HepG2 (cell line): ENCODE data around the gene RGS8. TPM values are rescaled to one million over a fixed set of nuclear protein-coding genes. Genes with fewer than 3 reads are reported as not detected.

Source experiments
- ATAC-seq: fragments of 200-7000 bp; cut with Tn5 transposase; 3 replicates; pipeline ENCODE4 v1.9.1; 2020; ENCODE audit warnings: mild to moderate bottlenecking, moderate library complexity
- BruUV-seq: library from RNA; stranded (reverse); fragments of 400-500 nt; replicated peaks from 2 replicates; lab custom pipeline; 2021; lab: Mats Ljungman, UMichigan
- CTCF ChIA-PET: fragments of 300-600 bp; formaldehyde crosslinking; extraction: SDS; loops from one replicate; lab custom pipeline; 2021; ENCODE audit warnings: low total read pairs, inconsistent platforms, low intra/inter-chr PET ratio; lab: Yijun Ruan, JAX
- POLR2A ChIA-PET: fragments of 350-600 bp; sonication (Branson Sonifier 250); formaldehyde crosslinking; loops from one replicate; lab custom pipeline; 2020; ENCODE audit warnings: antibody characterized with exemption, inconsistent platforms; lab: Yijun Ruan, JAX
- DNase-seq: peaks from one replicate; pipeline ENCODE4 v3.0.0-alpha.2; 2015; ENCODE audit warnings: low spot score
- FAIRE-seq: peaks from 3 replicates; lab custom pipeline; 2011; peaks lifted over from hg19 to GRCh38; lab: Jason Lieb, UNC
- H2AFZ ChIP-seq: one replicate; pipeline ENCODE4 v1.6.1; 2011; ENCODE audit warnings: low read length, inconsistent platforms
- H3K27ac ChIP-seq: fragments of 300-600 bp; 3 replicates; pipeline ENCODE4 v1.8.0; 2011; ENCODE audit warnings: mixed run types, mild to moderate bottlenecking, mixed read lengths, low read length, inconsistent platforms; ENCODE audit not compliant: insufficient read depth; ENCODE audit errors: extremely low read length
- H3K27me3 ChIP-seq, 2 experiments: fragments of 200-600 bp in 1 of 2; 2 replicates in 1 of 2; 3 replicates in 1 of 2; pipeline versions ENCODE4 v1.6.0 to v1.8.0; 2011; ENCODE audit warnings: low read length in 2 of 2, mild to moderate bottlenecking in 2 of 2, moderate library complexity in 2 of 2, inconsistent platforms in 1 of 2; ENCODE audit not compliant: insufficient read depth in 2 of 2, control insufficient read depth in 1 of 2
- H3K36me3 ChIP-seq, 2 experiments: fragments of 200-600 bp in 1 of 2; replicated peaks in 1 of 2; 2 replicates in 1 of 2; 3 replicates in 1 of 2; pipeline versions ENCODE4 v1.5.1 to v1.8.0; 2011; ENCODE audit warnings: low read length in 2 of 2, inconsistent platforms in 1 of 2; ENCODE audit not compliant: insufficient read depth in 2 of 2, control insufficient read depth in 1 of 2
- H3K4me1 ChIP-seq: 2 replicates; pipeline ENCODE4 v1.5.1; 2012; ENCODE audit warnings: low read length, inconsistent platforms; ENCODE audit not compliant: insufficient read depth
- H3K4me2 ChIP-seq: 2 replicates; pipeline ENCODE4 v1.6.0; 2011; ENCODE audit warnings: low read depth, low read length, inconsistent platforms
- H3K4me3 ChIP-seq, 3 experiments: fragments of 200-600 bp in 1 of 3; sonication (generic), shearing (Covaris generic) in 1 of 3; replicated peaks in 1 of 3; 2 replicates each; pipeline ENCODE4 v1.5.1; 2011 to 2016; ENCODE audit warnings: low read length in 3 of 3, inconsistent platforms in 2 of 3, low read depth in 2 of 3, mild to moderate bottlenecking in 2 of 3, control low read depth in 1 of 3, mixed read lengths in 1 of 3; ENCODE audit not compliant: insufficient read depth in 1 of 3
- H3K79me2 ChIP-seq: one replicate; pipeline ENCODE4 v1.6.1; 2011; ENCODE audit warnings: low read length, inconsistent platforms; ENCODE audit not compliant: insufficient read depth
- H3K9ac ChIP-seq: 2 replicates; pipeline ENCODE4 v1.6.0; 2011; ENCODE audit warnings: mild to moderate bottlenecking, low read depth, low read length, inconsistent platforms; ENCODE audit not compliant: insufficient read depth
- H3K9me3 ChIP-seq: 2 replicates; pipeline ENCODE4 v1.5.1; 2012; ENCODE audit warnings: mild to moderate bottlenecking, low read length
- H4K20me1 ChIP-seq: 2 replicates; pipeline ENCODE4 v1.6.0; 2011; ENCODE audit warnings: inconsistent platforms, mild to moderate bottlenecking, low read length, moderate library complexity; ENCODE audit not compliant: insufficient read depth
- CAMTA2 ChIP-seq: sonication (generic); formaldehyde crosslinking; IDR thresholded peaks from 2 replicates; pipeline ENCODE4 v1.4.0; 2020; ENCODE audit warnings: mild to moderate bottlenecking, missing genetic modification reagents, borderline replicate concordance
- HNRNPK ChIP-seq: fragments of 200-400 bp; formaldehyde crosslinking; IDR thresholded peaks from 2 replicates; pipeline ENCODE4 v1.6.1; 2018; ENCODE audit warnings: low read length, low read depth, moderate library complexity, mild to moderate bottlenecking; ENCODE audit not compliant: poor library complexity, severe bottlenecking
- IKZF1 ChIP-seq: fragments of 450-650 bp; IDR thresholded peaks from 2 replicates; pipeline ENCODE4 v1.7.1; 2016
- MBD4 ChIP-seq: IDR thresholded peaks from 2 replicates; pipeline ENCODE4 v1.6.1; 2012; ENCODE audit warnings: low read length, inconsistent platforms, borderline replicate concordance
- MED1 ChIP-seq: sonication (generic); formaldehyde crosslinking; IDR thresholded peaks from 2 replicates; pipeline ENCODE4 v1.4.0; 2020; ENCODE audit warnings: missing genetic modification reagents
- MLX ChIP-seq: IDR thresholded peaks from 2 replicates; pipeline ENCODE4 v1.6.1; 2016
- POLR2AphosphoS5 ChIP-seq: IDR thresholded peaks from 2 replicates; pipeline ENCODE4 v1.6.1; 2012; ENCODE audit warnings: low read depth, low read length
- RBAK ChIP-seq: sonication (generic); formaldehyde crosslinking; IDR thresholded peaks from 2 replicates; pipeline ENCODE4 v1.5.1; 2020; ENCODE audit warnings: mild to moderate bottlenecking, missing genetic modification reagents
- RFX5 ChIP-seq: IDR thresholded peaks from 2 replicates; pipeline ENCODE4 v1.6.1; 2011; ENCODE audit warnings: low read depth, low read length, improper control_type of control experiment
- SUZ12 ChIP-seq: fragments of 150-350 bp; IDR thresholded peaks from 2 replicates; pipeline ENCODE4 v1.6.1; 2014; ENCODE audit warnings: low read depth, low read length
- ZNF17 ChIP-seq: sonication (generic); formaldehyde crosslinking; IDR thresholded peaks from 2 replicates; pipeline ENCODE4 v1.5.0; 2020; ENCODE audit warnings: mild to moderate bottlenecking, missing genetic modification reagents
- ZNF256 ChIP-seq: sonication (generic); formaldehyde crosslinking; conservative IDR thresholded peaks from 2 replicates; pipeline ENCODE4 v1.4.0; 2020; ENCODE audit warnings: missing genetic modification reagents
- ZNF512 ChIP-seq: sonication (generic); formaldehyde crosslinking; IDR thresholded peaks from 2 replicates; pipeline ENCODE4 v1.4.0; 2020; ENCODE audit warnings: mild to moderate bottlenecking, missing genetic modification reagents
- ZNF546 ChIP-seq: sonication (generic); formaldehyde crosslinking; conservative IDR thresholded peaks from 2 replicates; pipeline ENCODE4 v1.8.1; 2023; ENCODE audit warnings: mild to moderate bottlenecking, missing genetic modification reagents
- ZNF766 ChIP-seq: sonication (generic); formaldehyde crosslinking; IDR thresholded peaks from 2 replicates; pipeline ENCODE4 v1.5.0; 2020; ENCODE audit warnings: missing genetic modification reagents, borderline replicate concordance
- WGBS: methylation state at CpG from one replicate; pipeline ENCODE4 v1.1.6; 2017; ENCODE audit warnings: low lambda C conversion rate; 5-methylcytosine and 5-hydroxymethylcytosine counted together
- in situ Hi-C: cut with HindIII; loops from 2 replicates; pipeline ENCODE4 v1.10.0; 2017; ENCODE audit warnings: low pct_unique_long_range_greater_than_20kb; ENCODE audit not compliant: extremely low pct_ligation_motif_present
- intact Hi-C: fragments of 100-400 bp; cut with micrococcal nuclease; formaldehyde crosslinking; loops from one replicate; pipeline ENCODE4 v1.10.0; 2022; ENCODE audit not compliant: unreplicated experiment
- polyA plus RNA-seq, 8 experiments: library from polyadenylated mRNA; depleted of rRNA in 3 of 8; stranded (reverse) in 7 of 8; unstranded in 1 of 8; fragments of >200 nt; fragmentation: Illumina TruSeq in 4 of 8; extraction: Trizol in 4 of 8; gene quantifications; 2 replicates each; pipeline versions ENCODE4 v1.2.1 to v1.2.3, GENCODE V29; 2011 to 2016; ENCODE audit warnings: low read depth in 4 of 8, missing spikeins in 1 of 8, mixed read lengths in 1 of 8; ENCODE audit not compliant: insufficient read depth in 1 of 8
- total RNA-seq, 5 experiments: library from RNA; depleted of rRNA; stranded (reverse); fragments of >200 nt; fragmentation: Illumina TruSeq; extraction: Trizol; gene quantifications; 2 replicates each; pipeline ENCODE4 v1.2.3, GENCODE V29; 2016; ENCODE audit warnings: low read depth in 1 of 5

RGS8 gene
- total and polyA plus RNA-seq, 2 of the 13 experiments (the other 11 are each of a cell fraction or from before 2014, with no cell fraction given), result not detected

- Histone ChIP-seq H4K20me1 (no peaks in the 10 kb centered on the region), H3K79me2 (no peaks in the 10 kb centered on the region), H3K27ac (no peak overlapping the region), H3K9ac (no peak overlapping the region), H2AFZ (no peak overlapping the region), H3K4me1 (no peaks in the 10 kb centered on the region)
- BruUV-seq, result no TSS peak
- ATAC-seq (no peak), DNase-seq (no peak)
- POLR2A ChIA-PET, result no interaction called here
- intact Hi-C loops, result no loop called here
- no peak for TF ChIP-seq IKZF1
- TF ChIP-seq ZNF256 (CRISPR knock-in tag), result no peak
- no peak for TF ChIP-seq MBD4
- TF ChIP-seq POLR2AphosphoS5, result no peak
- TF ChIP-seq CAMTA2 (CRISPR knock-in tag), result no peak
- no peak for TF ChIP-seq RFX5
- TF ChIP-seq MLX (CRISPR knock-in tag), result no peak
- no peak for TF ChIP-seq ZNF17 (CRISPR knock-in tag)
- no peak for TF ChIP-seq SUZ12
- no peak for TF ChIP-seq HNRNPK
- TF ChIP-seq ZNF766 (CRISPR knock-in tag), result no peak
- no peak for TF ChIP-seq MED1 (CRISPR knock-in tag)
- TF ChIP-seq ZNF512 (CRISPR knock-in tag), result no peak
- no peak for TF ChIP-seq RBAK (CRISPR knock-in tag)
- TF ChIP-seq ZNF546 (CRISPR knock-in tag), result no peak
- TF ChIP-seq, all 625 proteins: peak for 0
- Histone ChIP-seq H3K4me3 (no peak overlapping the region), H3K36me3 (no peaks in the 10 kb centered on the region), H3K27me3 (peaks cover 0 to 8% of the 10 kb centered on the region in 2 experiments; a peak in 3 of 5 replicates), H3K9me3 (no peaks in the 10 kb centered on the region), H3K4me2 (no peak overlapping the region)
- in situ Hi-C loops, result no loop called here
- CTCF ChIA-PET, result no interaction called here
- WGBS, result 5% methylated on average over 4 of the region's 4 CpGs
- FAIRE-seq, result no peak
Observed at GRCh38 chr1:182731852-182732575, 47.6 kb upstream of the RGS8 start.
